Measurements from ENCODE around the gene WDR20. TPM values are rescaled to one million over a fixed set of nuclear protein-coding genes. Genes with fewer than 3 reads are reported as not detected.

Gene WDR20
- total and polyA plus RNA-seq, 2 of the 8 experiments (the other 6 are each of a cell fraction or from before 2014, with no cell fraction given), result 11.2 to 26.7 TPM

DNA sequence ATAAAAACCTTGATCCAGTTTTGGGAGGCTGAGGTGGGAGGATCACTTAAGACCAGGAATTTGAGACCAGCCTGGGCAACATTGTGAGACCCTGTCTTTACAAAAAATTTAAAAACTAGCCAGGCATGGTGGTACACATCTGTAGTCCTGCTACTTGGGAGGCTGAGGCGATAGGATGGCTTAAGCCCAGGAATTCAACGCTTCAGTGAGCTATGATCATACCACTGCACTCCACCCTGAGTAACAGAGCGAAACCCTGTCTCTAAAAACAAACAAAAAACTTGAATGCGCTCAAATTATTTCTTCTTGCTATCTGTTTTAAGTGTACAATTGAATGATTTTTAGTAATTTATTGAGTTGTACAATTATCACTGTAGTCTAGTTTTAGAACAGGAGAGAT lies 20.1 kb downstream of the WDR20 start:
- DNase-seq (ENCODE audit: low read depth in 1 of 2, low spot score in 2 of 2), result no peak
- Histone ChIP-seq H4K20me1 (replicated peaks in 1 of 2; ENCODE audit: control insufficient read depth in 1 of 2, insufficient read depth in 2 of 2, low read length in 2 of 2) (peaks cover 6 to 13% of the 10 kb centered on the region in 2 experiments), H3K79me2 (ENCODE audit: control insufficient read depth in 1 of 2, insufficient read depth in 2 of 2, low read length in 2 of 2) (peaks cover 6 to 78% of the 10 kb centered on the region in 2 experiments), H2BK12ac (ENCODE audit: low read depth, low read length) (no peak overlapping the region), H3K9me3 (ENCODE audit: insufficient read depth in 2 of 2, low read depth in 1 of 2, low read length in 1 of 2) (no peaks in the 10 kb centered on the region), H2BK5ac (ENCODE audit: low read depth, low read length) (no peak overlapping the region), H3K36me3 (ENCODE audit: control insufficient read depth in 2 of 4, insufficient read depth in 4 of 4, low read length in 3 of 4) (no peaks in the 10 kb centered on the region), H3K9ac (replicated peaks in 1 of 4; ENCODE audit: extremely low read depth in 1 of 4, low read depth in 3 of 4, low read length in 3 of 4) (no peak overlapping the region), H3K79me1 (ENCODE audit: low read depth, low read length) (peaks cover 12% of the 10 kb centered on the region), H4K91ac (replicated peaks; ENCODE audit: insufficient read length, low read length) (no peak overlapping the region), H4K8ac (ENCODE audit: extremely low read depth, insufficient read depth, low read length) (no peak overlapping the region), H2AFZ (ENCODE audit: low read length) (no peak overlapping the region), H2AK5ac (ENCODE audit: low read depth, low read length) (no peak overlapping the region), H2BK20ac (ENCODE audit: low read length) (no peak overlapping the region), H3K4me2 (ENCODE audit: insufficient read depth in 1 of 2, low read depth in 2 of 2, low read length in 2 of 2) (no peak overlapping the region), H3K56ac (replicated peaks; ENCODE audit: insufficient read length, low read depth, low read length) (no peak overlapping the region), H3K18ac (ENCODE audit: extremely low read depth, low read length) (no peak overlapping the region), H4K5ac (ENCODE audit: insufficient read length, low read depth, low read length) (no peak overlapping the region), H2BK15ac (ENCODE audit: low read length) (no peak overlapping the region), H3K23me2 (ENCODE audit: low read depth, low read length) (no peaks in the 10 kb centered on the region), H3K27me3 (replicated peaks in 1 of 4; ENCODE audit: control insufficient read depth in 3 of 4, extremely low read depth in 1 of 4, insufficient read depth in 3 of 4, low read length in 3 of 4) (no peaks in the 10 kb centered on the region), H3K23ac (ENCODE audit: insufficient read length) (no peak overlapping the region), H3K14ac (ENCODE audit: insufficient read length) (no peak overlapping the region), H2BK120ac (replicated peaks; ENCODE audit: low read depth, low read length) (no peak overlapping the region), H3K27ac (ENCODE audit: low read depth, low read length) (no peak overlapping the region), H3K4me3 (ENCODE audit: extremely low read depth in 1 of 4, insufficient read depth in 2 of 4, low read depth in 3 of 4, low read length in 4 of 4) (no peak overlapping the region), H3K4me1 (replicated peaks in 1 of 4; ENCODE audit: control insufficient read depth in 3 of 4, insufficient read depth in 4 of 4, low read length in 3 of 4) (peaks cover 0 to 3% (median 2%) of the 10 kb centered on the region in 4 experiments; a peak in 2 of 7 replicates), H3K4ac (replicated peaks; ENCODE audit: insufficient read length, low read depth, low read length) (no peak overlapping the region)
- no peak for FAIRE-seq
- no peak for TF ChIP-seq CEBPB (IDR thresholded peaks at IDR 0.05; ENCODE audit: low read depth, low read length)
- TF ChIP-seq, protein P1, sequence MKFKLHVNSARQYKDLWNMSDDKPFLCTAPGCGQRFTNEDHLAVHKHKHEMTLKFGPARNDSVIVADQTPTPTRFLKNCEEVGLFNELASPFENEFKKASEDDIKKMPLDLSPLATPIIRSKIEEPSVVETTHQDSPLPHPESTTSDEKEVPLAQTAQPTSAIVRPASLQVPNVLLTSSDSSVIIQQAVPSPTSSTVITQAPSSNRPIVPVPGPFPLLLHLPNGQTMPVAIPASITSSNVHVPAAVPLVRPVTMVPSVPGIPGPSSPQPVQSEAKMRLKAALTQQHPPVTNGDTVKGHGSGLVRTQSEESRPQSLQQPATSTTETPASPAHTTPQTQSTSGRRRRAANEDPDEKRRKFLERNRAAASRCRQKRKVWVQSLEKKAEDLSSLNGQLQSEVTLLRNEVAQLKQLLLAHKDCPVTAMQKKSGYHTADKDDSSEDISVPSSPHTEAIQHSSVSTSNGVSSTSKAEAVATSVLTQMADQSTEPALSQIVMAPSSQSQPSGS (IDR thresholded peaks at IDR 0.05; ENCODE audit: low read length), result no peak
- no peak for TF ChIP-seq POLR2AphosphoS5 (IDR thresholded peaks at IDR 0.05; ENCODE audit: low read depth, low read length)
- no peak for TF ChIP-seq BRCA1 (IDR thresholded peaks at IDR 0.05; ENCODE audit: low read depth, low read length)
- TF ChIP-seq RAD21 (IDR thresholded peaks at IDR 0.05 in 1 of 2, conservative IDR thresholded peaks at IDR 0.05 in 1 of 2; ENCODE audit: low read depth in 2 of 2, low read length in 2 of 2), result no peak
- no peak for TF ChIP-seq GABPA (IDR thresholded peaks at IDR 0.05; ENCODE audit: borderline replicate concordance, insufficient read depth, low read length)
- TF ChIP-seq GTF2F1 (IDR thresholded peaks at IDR 0.05; ENCODE audit: borderline replicate concordance, low read depth, low read length), result no peak
- no peak for TF ChIP-seq RXRA (IDR thresholded peaks at IDR 0.05; ENCODE audit: insufficient read depth, low read depth, low read length)
- TF ChIP-seq SIN3A (conservative IDR thresholded peaks at IDR 0.05 in 1 of 2, IDR thresholded peaks at IDR 0.05 in 1 of 2; ENCODE audit: low read depth in 1 of 2, low read length in 2 of 2), result no peak
- TF ChIP-seq TEAD4 (IDR thresholded peaks at IDR 0.05; ENCODE audit: low read depth, low read length), result no peak
- no peak for TF ChIP-seq TBP (IDR thresholded peaks at IDR 0.05; ENCODE audit: low read depth, low read length)
- CTCF ChIA-PET (ENCODE audit: partially characterized antibody), result interaction anchor here (0.6 to 1.9 kb wide), 5 partner anchors 10 to 27 kb away, joined by 3 to 4 read pairs (median 3); no protein-coding TSS in a partner anchor
- 93% methylated on average over 4 of the region's 4 CpGs; no CpG with 5 or more reads in 1 of the 2 experiments for WGBS, 2 experiments (ENCODE audit: extremely low coverage in 1 of 2, insufficient coverage in 1 of 2, insufficient read length in 1 of 2, insufficient replicate concordance in 2 of 2, low coverage in 1 of 2, low lambda C conversion rate in 2 of 2, missing lambda C conversion rate in 1 of 2)
- POLR2A ChIA-PET (ENCODE audit: partially characterized antibody), result interaction anchor here (1.2 kb wide), 1 partner anchor 133 kb away, joined by 3 read pairs; no protein-coding TSS in a partner anchor
